ENCODE results near the gene PLB1. TPM values are rescaled to one million over a fixed set of nuclear protein-coding genes. Genes with fewer than 3 reads are reported as not detected.

Gene PLB1, protein sequence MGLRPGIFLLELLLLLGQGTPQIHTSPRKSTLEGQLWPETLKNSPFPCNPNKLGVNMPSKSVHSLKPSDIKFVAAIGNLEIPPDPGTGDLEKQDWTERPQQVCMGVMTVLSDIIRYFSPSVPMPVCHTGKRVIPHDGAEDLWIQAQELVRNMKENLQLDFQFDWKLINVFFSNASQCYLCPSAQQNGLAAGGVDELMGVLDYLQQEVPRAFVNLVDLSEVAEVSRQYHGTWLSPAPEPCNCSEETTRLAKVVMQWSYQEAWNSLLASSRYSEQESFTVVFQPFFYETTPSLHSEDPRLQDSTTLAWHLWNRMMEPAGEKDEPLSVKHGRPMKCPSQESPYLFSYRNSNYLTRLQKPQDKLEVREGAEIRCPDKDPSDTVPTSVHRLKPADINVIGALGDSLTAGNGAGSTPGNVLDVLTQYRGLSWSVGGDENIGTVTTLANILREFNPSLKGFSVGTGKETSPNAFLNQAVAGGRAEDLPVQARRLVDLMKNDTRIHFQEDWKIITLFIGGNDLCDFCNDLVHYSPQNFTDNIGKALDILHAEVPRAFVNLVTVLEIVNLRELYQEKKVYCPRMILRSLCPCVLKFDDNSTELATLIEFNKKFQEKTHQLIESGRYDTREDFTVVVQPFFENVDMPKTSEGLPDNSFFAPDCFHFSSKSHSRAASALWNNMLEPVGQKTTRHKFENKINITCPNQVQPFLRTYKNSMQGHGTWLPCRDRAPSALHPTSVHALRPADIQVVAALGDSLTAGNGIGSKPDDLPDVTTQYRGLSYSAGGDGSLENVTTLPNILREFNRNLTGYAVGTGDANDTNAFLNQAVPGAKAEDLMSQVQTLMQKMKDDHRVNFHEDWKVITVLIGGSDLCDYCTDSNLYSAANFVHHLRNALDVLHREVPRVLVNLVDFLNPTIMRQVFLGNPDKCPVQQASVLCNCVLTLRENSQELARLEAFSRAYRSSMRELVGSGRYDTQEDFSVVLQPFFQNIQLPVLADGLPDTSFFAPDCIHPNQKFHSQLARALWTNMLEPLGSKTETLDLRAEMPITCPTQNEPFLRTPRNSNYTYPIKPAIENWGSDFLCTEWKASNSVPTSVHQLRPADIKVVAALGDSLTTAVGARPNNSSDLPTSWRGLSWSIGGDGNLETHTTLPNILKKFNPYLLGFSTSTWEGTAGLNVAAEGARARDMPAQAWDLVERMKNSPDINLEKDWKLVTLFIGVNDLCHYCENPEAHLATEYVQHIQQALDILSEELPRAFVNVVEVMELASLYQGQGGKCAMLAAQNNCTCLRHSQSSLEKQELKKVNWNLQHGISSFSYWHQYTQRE (N-terminal part only)
- 2.2 and 3.0 TPM in 2 replicates for total RNA-seq

DNA sequence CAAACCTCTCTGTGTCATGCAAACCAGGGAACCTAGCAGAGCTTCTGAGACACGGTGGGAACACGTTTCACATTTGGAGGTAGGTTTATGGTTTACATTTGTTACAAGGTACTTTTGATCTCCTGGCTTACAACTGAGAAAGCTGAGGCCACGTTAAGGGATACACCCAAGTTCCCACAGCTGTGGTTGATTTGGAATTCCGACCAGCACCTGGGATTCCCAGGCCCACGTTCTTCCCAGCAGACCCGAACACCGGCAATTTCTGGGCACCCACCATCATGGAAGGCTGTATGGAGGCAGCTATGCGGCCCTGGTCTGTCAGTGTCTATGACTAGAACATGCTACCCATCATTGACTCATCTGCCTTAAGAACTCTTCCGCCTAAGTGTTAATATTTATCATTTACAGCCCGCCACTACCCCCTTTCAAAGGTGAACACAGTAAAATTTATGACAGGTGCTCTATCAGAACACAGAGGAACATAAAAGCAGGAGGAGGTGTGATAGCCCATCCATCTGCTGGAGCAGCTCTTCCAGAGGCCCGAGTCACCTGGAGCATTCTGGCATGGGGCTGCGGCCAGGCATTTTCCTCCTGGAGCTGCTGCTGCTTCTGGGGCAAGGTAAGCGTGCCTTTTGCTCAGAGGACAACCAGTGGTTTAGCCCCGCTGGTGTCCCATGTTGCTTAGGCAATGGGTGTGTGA, at the start of gene PLB1:
Gene PLB1 (plus strand): TSS at position 510 of the 700 bp plus-strand sequence. CDS start 55 bp downstream, at position 565.

Other genes starting within 250 kb of the PLB1 start
- 74.8 and 90.4 TPM in 2 replicates for gene FOSL2, start 103.2 kb upstream of the PLB1 start, total RNA-seq